AG09309 (cell line): ENCODE results near the gene IL19.

ENCODE experiments used
- DNase-seq: peaks from one replicate; pipeline ENCODE4 v3.0.0-alpha.2; 2010; ENCODE audit warnings: low read depth
- H3K4me3 ChIP-seq: 2 replicates; pipeline ENCODE4 v1.5.1; 2011; ENCODE audit warnings: mild to moderate bottlenecking, low read depth, low read length, moderate library complexity; ENCODE audit not compliant: control insufficient read depth
- TF ChIP-seq, protein P1 (sequence below): IDR thresholded peaks from 2 replicates; pipeline ENCODE4 v1.5.1; 2011; ENCODE audit warnings: mild to moderate bottlenecking, low read depth, low read length, inconsistent platforms; ENCODE audit not compliant: insufficient read depth, control insufficient read depth; ENCODE audit errors: missing control alignments

Gene IL19

DNA sequence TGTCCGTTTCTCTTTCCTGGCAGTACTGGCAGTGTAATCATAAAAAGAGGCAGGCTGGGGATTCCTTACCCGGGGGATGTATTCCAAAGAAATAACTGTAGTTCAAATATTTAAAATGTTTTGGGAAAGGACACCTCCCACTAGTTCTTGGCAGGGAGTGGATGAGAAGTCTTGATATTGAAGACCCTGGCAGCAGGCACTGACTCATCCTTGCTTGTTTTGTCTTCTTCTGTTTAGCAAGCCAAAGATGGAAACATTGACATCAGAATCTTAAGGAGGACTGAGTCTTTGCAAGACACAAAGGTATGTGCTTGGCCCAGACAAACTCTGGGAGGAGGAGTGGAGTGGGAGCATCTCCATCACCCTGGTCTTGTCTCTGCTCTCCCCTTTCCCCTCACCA lies 95.5 kb downstream of the IL19 start:
- no peak for DNase-seq
- no peak overlapping the region for H3K4me3 ChIP-seq
- TF ChIP-seq, protein P1, sequence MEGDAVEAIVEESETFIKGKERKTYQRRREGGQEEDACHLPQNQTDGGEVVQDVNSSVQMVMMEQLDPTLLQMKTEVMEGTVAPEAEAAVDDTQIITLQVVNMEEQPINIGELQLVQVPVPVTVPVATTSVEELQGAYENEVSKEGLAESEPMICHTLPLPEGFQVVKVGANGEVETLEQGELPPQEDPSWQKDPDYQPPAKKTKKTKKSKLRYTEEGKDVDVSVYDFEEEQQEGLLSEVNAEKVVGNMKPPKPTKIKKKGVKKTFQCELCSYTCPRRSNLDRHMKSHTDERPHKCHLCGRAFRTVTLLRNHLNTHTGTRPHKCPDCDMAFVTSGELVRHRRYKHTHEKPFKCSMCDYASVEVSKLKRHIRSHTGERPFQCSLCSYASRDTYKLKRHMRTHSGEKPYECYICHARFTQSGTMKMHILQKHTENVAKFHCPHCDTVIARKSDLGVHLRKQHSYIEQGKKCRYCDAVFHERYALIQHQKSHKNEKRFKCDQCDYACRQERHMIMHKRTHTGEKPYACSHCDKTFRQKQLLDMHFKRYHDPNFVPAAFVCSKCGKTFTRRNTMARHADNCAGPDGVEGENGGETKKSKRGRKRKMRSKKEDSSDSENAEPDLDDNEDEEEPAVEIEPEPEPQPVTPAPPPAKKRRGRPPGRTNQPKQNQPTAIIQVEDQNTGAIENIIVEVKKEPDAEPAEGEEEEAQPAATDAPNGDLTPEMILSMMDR: no peak

DNA sequence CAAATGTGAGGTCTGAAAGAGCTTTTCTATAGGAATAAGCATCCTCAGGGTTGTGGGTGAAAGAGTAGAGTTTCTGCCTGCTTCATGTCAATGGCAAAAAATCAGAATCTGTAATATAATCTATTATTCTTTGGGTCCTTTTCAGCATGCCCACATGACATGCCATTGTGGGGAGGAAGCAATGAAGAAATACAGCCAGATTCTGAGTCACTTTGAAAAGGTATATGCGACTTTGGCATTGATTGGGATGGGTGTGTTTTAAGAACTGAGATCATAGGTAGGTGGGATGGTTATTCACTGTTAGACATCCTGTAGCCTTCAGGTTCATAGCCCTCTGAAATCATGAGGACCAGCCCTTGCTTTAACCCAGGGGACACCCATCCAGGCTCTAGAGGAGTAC lies 96.7 kb downstream of the IL19 start:
- TF ChIP-seq, protein P1: no peak
- H3K4me3 ChIP-seq: no peak overlapping the region
- no peak for DNase-seq

DNA sequence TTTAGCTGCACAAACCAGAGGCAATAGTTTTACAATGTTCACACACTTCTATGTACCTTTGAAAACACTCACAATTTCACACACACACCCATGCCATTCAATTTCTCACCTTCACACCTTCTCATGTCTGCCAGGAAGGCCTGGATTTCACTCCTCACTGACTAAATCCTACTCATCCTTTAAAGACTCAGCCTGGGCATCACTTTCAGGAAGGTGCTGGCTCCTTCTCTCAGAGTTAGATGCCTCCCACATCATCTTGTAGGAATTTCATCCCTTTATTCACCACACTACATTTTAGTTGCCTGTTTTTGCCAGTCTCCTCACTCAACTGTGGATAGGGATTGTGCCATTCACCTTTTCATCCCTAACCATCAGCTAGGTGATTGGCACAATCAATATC lies 97.1 kb downstream of the IL19 start:
- TF ChIP-seq, protein P1: no peak
- DNase-seq: no peak
- no peak overlapping the region for H3K4me3 ChIP-seq

DNA sequence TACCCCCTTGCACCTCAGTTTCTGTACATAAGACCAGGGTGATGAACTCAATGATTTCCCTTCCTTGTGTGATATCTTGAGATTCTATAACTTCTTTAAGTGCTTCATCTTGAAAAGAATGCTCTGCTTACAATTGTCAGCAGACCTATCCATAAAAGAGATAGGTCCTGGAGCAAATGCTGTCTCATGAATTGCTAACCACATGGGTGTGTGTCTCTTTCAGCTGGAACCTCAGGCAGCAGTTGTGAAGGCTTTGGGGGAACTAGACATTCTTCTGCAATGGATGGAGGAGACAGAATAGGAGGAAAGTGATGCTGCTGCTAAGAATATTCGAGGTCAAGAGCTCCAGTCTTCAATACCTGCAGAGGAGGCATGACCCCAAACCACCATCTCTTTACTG lies 97.7 kb downstream of the IL19 start:
- no peak overlapping the region for H3K4me3 ChIP-seq
- TF ChIP-seq, protein P1: no peak
- no peak for DNase-seq

DNA sequence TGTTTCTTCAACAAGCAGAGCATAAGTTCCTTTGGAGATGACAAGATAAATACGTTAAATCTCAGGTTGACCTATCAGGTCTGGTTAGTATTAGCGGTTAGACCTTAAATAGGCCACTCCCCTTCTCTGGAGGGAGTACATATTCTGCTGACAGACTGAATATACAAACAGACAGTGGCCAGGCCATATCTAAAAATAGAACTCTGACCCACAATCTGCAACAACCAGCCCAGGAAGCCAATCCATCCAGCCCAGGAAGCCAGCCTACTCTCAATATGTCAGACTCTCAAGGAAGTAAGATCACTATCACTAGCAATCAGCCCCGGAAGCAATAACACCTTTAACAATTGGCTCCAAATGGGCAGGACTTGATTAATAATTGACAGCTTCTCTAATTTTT lies 101.6 kb downstream of the IL19 start:
- H3K4me3 ChIP-seq: no peak overlapping the region
- TF ChIP-seq, protein P1: no peak
- DNase-seq: no peak

DNA sequence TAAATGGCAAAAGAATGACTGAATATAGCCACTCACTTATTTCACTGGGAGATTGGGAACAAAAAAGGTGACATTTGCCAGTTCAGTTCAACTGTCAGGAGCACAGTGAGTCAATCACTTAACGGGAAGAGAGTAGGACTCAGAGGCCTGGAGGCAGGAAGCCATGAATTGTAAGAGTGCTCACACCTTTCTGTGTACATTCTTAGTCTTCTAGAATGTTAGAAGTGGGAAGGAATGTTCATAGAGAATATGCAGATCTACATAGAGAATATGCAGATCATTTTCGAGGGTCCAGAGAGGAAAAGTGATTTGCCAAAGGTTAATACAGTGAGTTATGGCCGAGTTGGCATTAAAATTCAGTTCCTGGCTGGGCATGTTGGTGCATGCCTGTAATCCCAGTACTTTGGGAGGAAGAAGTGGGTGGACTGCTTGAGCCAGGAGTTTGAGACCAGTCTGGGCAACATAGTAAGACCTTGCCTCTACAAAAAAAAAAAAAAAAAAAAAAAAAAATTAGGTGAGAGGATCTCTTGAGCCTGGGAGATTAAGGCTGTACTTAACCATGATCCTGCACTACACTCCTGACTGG lies 103.1 kb downstream of the IL19 start:
- TF ChIP-seq, protein P1: no peak
- no peak for DNase-seq
- H3K4me3 ChIP-seq: no peak overlapping the region
